ENCODE measurements around the gene RPS6KA5. TPM values are rescaled to one million over a fixed set of nuclear protein-coding genes. Genes with fewer than 3 reads are reported as not detected.

Gene RPS6KA5
- polyA plus RNA-seq, 2 of the 4 experiments (the other 2 are of a cell fraction), result 2.2 to 4.1 TPM

GRCh38 chr14:91092073-91092472 lies 31.6 kb upstream of the RPS6KA5 start (continued):
- TF ChIP-seq EHF (CRISPR knock-in tag; IDR thresholded peaks at IDR 0.05) (no peak), ZFP36 (IDR thresholded peaks at IDR 0.05; ENCODE audit: borderline replicate concordance, partially characterized antibody) (no peak), HOXA7 (CRISPR knock-in tag; IDR thresholded peaks at IDR 0.05) (no peak)
- TF ChIP-seq, protein P1, sequence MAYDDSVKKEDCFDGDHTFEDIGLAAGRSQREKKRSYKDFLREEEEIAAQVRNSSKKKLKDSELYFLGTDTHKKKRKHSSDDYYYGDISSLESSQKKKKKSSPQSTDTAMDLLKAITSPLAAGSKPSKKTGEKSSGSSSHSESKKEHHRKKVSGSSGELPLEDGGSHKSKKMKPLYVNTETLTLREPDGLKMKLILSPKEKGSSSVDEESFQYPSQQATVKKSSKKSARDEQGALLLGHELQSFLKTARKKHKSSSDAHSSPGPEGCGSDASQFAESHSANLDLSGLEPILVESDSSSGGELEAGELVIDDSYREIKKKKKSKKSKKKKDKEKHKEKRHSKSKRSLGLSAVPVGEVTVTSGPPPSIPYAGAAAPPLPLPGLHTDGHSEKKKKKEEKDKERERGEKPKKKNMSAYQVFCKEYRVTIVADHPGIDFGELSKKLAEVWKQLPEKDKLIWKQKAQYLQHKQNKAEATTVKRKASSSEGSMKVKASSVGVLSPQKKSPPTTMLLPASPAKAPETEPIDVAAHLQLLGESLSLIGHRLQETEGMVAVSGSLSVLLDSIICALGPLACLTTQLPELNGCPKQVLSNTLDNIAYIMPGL (CRISPR knock-in tag; IDR thresholded peaks at IDR 0.05; ENCODE audit: borderline replicate concordance), result no peak
- TF ChIP-seq, protein P2, sequence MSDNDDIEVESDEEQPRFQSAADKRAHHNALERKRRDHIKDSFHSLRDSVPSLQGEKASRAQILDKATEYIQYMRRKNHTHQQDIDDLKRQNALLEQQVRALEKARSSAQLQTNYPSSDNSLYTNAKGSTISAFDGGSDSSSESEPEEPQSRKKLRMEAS (IDR thresholded peaks at IDR 0.05), result no peak

DNA sequence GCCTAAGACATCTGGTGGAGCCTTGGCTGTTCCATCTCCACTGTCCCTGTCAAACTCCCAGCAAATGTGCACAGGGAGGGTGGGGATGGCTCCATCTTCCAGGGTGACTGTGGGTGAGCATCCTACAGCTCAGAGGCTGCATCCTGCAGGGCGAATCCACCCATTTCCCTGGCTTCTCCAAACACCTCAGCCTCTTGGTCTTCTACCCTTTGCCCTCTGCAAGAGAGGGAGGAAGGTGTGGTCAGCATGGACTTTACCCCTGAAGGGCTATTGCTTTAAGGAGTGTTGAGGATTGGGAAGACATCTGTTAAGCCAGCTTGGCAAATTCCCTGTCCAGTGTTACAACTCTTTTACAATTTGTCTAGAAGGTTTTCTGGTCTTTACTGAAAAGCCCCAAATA lies 30.3 kb upstream of the RPS6KA5 start:
- Histone ChIP-seq H3K9me3 (no peaks in the 10 kb centered on the region), H3K4me2 (no peak overlapping the region), H3K4me1 (no peaks in the 10 kb centered on the region), H3K4me3 (no peak overlapping the region), H3K27ac (no peak overlapping the region)
- CTCF ChIA-PET, result no interaction called here
- no peak for FAIRE-seq
- POLR2A ChIA-PET, result no interaction called here
- WGBS (ENCODE audit: missing lambda C conversion rate), result 18% methylated on average over 1 of the region's 1 CpG
- DNase-seq (ENCODE audit: low read depth in 1 of 2, low spot score in 1 of 2), result no peak
- TF ChIP-seq HEYL (CRISPR knock-in tag; IDR thresholded peaks at IDR 0.05) (no peak), RAD21 (conservative IDR thresholded peaks at IDR 0.05 in 1 of 2, IDR thresholded peaks at IDR 0.05 in 1 of 2) (no peak), JUNB (IDR thresholded peaks at IDR 0.05) (no peak), CHD4 (IDR thresholded peaks at IDR 0.05; ENCODE audit: borderline replicate concordance) (no peak), POLR2AphosphoS2 (conservative IDR thresholded peaks at IDR 0.05; ENCODE audit: low read length) (no peak), E2F6 (IDR thresholded peaks at IDR 0.05; ENCODE audit: borderline replicate concordance, low read depth) (no peak), EHMT2 (IDR thresholded peaks at IDR 0.05; ENCODE audit: low read depth) (no peak), FOSL2 (IDR thresholded peaks at IDR 0.05) (no peak), FOSL2 (CRISPR knock-in tag; IDR thresholded peaks at IDR 0.05) (no peak), MAZ (IDR thresholded peaks at IDR 0.05; ENCODE audit: borderline replicate concordance, low read depth, low read length) (no peak), TP53 (CRISPR knock-in tag; IDR thresholded peaks at IDR 0.05) (no peak), HOXA7 (CRISPR knock-in tag; IDR thresholded peaks at IDR 0.05) (no peak), TFCP2L1 (CRISPR knock-in tag; IDR thresholded peaks at IDR 0.05) (no peak)
- TF ChIP-seq, protein P3, sequence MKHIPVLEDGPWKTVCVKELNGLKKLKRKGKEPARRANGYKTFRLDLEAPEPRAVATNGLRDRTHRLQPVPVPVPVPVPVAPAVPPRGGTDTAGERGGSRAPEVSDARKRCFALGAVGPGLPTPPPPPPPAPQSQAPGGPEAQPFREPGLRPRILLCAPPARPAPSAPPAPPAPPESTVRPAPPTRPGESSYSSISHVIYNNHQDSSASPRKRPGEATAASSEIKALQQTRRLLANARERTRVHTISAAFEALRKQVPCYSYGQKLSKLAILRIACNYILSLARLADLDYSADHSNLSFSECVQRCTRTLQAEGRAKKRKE (CRISPR knock-in tag; IDR thresholded peaks at IDR 0.05; ENCODE audit: low read depth), result no peak
- TF ChIP-seq, protein P4, sequence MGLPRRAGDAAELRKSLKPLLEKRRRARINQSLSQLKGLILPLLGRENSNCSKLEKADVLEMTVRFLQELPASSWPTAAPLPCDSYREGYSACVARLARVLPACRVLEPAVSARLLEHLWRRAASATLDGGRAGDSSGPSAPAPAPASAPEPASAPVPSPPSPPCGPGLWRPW (IDR thresholded peaks at IDR 0.05), result no peak
- ATAC-seq, result peak in 1 of 2 experiments; percentile 34; a peak in 2 of 6 replicates

DNA sequence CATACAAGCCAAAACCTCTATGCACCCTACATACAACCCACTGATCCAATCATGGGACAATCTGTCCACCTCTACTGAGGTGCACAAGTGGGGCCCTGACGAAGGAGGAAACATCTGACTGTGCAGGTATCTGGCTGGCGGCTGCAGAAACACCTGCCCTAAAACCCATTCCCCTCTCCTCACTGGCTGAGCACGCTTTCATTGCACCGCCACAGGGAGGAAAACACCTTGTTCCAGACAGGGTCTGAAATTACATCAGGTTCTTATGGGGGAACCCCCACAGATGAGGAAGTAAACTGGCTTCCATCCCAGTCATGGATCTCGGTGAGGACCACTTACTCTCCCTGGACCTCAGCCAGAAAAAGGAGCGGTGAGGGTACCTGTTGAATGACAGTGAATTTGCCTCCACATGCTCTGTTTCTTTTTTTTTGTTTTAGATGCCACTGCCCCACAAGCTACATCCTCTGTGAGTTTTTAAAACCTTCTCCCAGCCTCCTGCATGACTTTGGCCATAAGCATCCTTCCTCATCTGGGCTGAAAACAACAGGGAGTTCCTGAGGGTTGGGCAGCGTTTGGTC lies 29.6 kb upstream of the RPS6KA5 start:
- ChIA-PET CTCF (no interaction called here), POLR2A (no interaction called here)
- H3K27ac ChIP-seq, result no peak overlapping the region
- no peak for DNase-seq (ENCODE audit: low read depth in 1 of 2, low spot score in 1 of 2)
- no peak overlapping the region for H3K4me2 ChIP-seq
- no peaks in the 10 kb centered on the region for H3K9me3 ChIP-seq
- no peaks in the 10 kb centered on the region for H3K4me1 ChIP-seq
- H3K4me3 ChIP-seq, result no peak overlapping the region
- no peak for ATAC-seq
- whole genome bisulfite sequencing (ENCODE audit: missing lambda C conversion rate), result 64% methylated on average over 7 of the region's 7 CpGs
- FAIRE-seq, result no peak
- TF ChIP-seq PHF8 (IDR thresholded peaks at IDR 0.05; ENCODE audit: borderline replicate concordance, low read depth) (no peak), POLR2A (IDR thresholded peaks at IDR 0.05; ENCODE audit: low read length) (no peak), RCOR1 (IDR thresholded peaks at IDR 0.05; ENCODE audit: low read depth, low read length) (no peak), TP53 (CRISPR knock-in tag; IDR thresholded peaks at IDR 0.05) (no peak), HOXB13 (CRISPR knock-in tag; IDR thresholded peaks at IDR 0.05; ENCODE audit: low read depth) (no peak), CEBPB (IDR thresholded peaks at IDR 0.05) (no peak), E2F6 (IDR thresholded peaks at IDR 0.05; ENCODE audit: borderline replicate concordance, low read depth) (no peak), FOSL2 (IDR thresholded peaks at IDR 0.05) (no peak), FOSL2 (CRISPR knock-in tag; IDR thresholded peaks at IDR 0.05) (no peak)
- TF ChIP-seq, protein P5, sequence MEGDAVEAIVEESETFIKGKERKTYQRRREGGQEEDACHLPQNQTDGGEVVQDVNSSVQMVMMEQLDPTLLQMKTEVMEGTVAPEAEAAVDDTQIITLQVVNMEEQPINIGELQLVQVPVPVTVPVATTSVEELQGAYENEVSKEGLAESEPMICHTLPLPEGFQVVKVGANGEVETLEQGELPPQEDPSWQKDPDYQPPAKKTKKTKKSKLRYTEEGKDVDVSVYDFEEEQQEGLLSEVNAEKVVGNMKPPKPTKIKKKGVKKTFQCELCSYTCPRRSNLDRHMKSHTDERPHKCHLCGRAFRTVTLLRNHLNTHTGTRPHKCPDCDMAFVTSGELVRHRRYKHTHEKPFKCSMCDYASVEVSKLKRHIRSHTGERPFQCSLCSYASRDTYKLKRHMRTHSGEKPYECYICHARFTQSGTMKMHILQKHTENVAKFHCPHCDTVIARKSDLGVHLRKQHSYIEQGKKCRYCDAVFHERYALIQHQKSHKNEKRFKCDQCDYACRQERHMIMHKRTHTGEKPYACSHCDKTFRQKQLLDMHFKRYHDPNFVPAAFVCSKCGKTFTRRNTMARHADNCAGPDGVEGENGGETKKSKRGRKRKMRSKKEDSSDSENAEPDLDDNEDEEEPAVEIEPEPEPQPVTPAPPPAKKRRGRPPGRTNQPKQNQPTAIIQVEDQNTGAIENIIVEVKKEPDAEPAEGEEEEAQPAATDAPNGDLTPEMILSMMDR (IDR thresholded peaks at IDR 0.05), result no peak
- TF ChIP-seq, protein P2 (IDR thresholded peaks at IDR 0.05), result no peak
